Liver (tissue), 9 donors: ENCODE results near the gene KRTAP4-9. TPM values are rescaled to one million over a fixed set of nuclear protein-coding genes. Genes with fewer than 3 reads are reported as not detected.

Source experiments
- DNase-seq: peaks from one replicate; pipeline ENCODE4 v3.0.0-alpha.2; 2017; ENCODE audit warnings: low spot score
- H3K27ac ChIP-seq, 2 donors: one replicate each; pipeline ENCODE4 v1.7.0; 2013; ENCODE audit warnings: inconsistent platforms in 2 of 2, low read length in 2 of 2, control low read depth in 1 of 2, low read depth in 1 of 2, mild to moderate bottlenecking in 1 of 2
- H3K27me3 ChIP-seq, 4 donors: one replicate each; pipeline versions ENCODE4 v1.6.1 to v1.7.0; 2013; ENCODE audit warnings: low read length in 3 of 4, inconsistent platforms in 1 of 4, mild to moderate bottlenecking in 1 of 4, moderate library complexity in 1 of 4; ENCODE audit not compliant: control insufficient read depth in 4 of 4, insufficient read depth in 4 of 4
- H3K36me3 ChIP-seq, 4 donors: one replicate each; pipeline versions ENCODE4 v1.6.1 to v1.7.0; 2013; ENCODE audit warnings: low read length in 3 of 4, mild to moderate bottlenecking in 3 of 4, low read depth in 1 of 4, moderate library complexity in 1 of 4; ENCODE audit not compliant: control insufficient read depth in 4 of 4, insufficient read depth in 3 of 4
- H3K4me1 ChIP-seq, 4 donors: one replicate each; pipeline versions ENCODE4 v1.6.1 to v1.7.0; 2013; ENCODE audit warnings: low read length in 3 of 4, mild to moderate bottlenecking in 3 of 4, moderate library complexity in 1 of 4; ENCODE audit not compliant: control insufficient read depth in 4 of 4, insufficient read depth in 4 of 4
- H3K4me3 ChIP-seq, 3 donors: one replicate each; pipeline versions ENCODE4 v1.6.1 to v1.7.0; 2013; ENCODE audit warnings: low read length in 3 of 3, control low read depth in 1 of 3, low read depth in 1 of 3, mild to moderate bottlenecking in 1 of 3
- H3K9ac ChIP-seq, 2 donors: one replicate each; pipeline ENCODE4 v1.7.0; 2013; ENCODE audit warnings: low read length in 2 of 2, mild to moderate bottlenecking in 2 of 2, moderate library complexity in 2 of 2, control low read depth in 1 of 2, low read depth in 1 of 2
- H3K9me3 ChIP-seq, 4 donors: one replicate each; pipeline versions ENCODE4 v1.6.1 to v1.7.0; 2013; ENCODE audit warnings: low read length in 3 of 4; ENCODE audit not compliant: control insufficient read depth in 4 of 4
- EGR1 ChIP-seq, 2 donors: IDR thresholded peaks; 2 replicates each; pipeline ENCODE4 v1.6.1; 2016 to 2018; ENCODE audit warnings: antibody characterized with exemption in 2 of 2, low read depth in 2 of 2
- FOXA1 ChIP-seq: IDR thresholded peaks from 2 replicates; pipeline ENCODE4 v1.6.1; 2016; ENCODE audit warnings: antibody characterized with exemption
- FOXA2 ChIP-seq: IDR thresholded peaks from 2 replicates; pipeline ENCODE4 v1.6.1; 2016; ENCODE audit warnings: antibody characterized with exemption
- GABPA ChIP-seq, 2 donors: IDR thresholded peaks in 1 of 2; conservative IDR thresholded peaks in 1 of 2; 2 replicates each; pipeline ENCODE4 v1.6.1; 2016; ENCODE audit warnings: antibody characterized with exemption in 2 of 2, mild to moderate bottlenecking in 1 of 2, moderate library complexity in 1 of 2
- HNF4A ChIP-seq, 2 donors: conservative IDR thresholded peaks; 2 replicates each; pipeline ENCODE4 v1.6.1; 2016; ENCODE audit warnings: antibody characterized with exemption in 2 of 2, mild to moderate bottlenecking in 2 of 2
- HNF4G ChIP-seq: IDR thresholded peaks from 2 replicates; pipeline ENCODE4 v1.6.1; 2016; ENCODE audit warnings: antibody characterized with exemption
- JUND ChIP-seq, 2 donors: IDR thresholded peaks; 2 replicates each; pipeline ENCODE4 v1.6.1; 2016; ENCODE audit warnings: antibody characterized with exemption in 2 of 2
- NR2F2 ChIP-seq: IDR thresholded peaks from 2 replicates; pipeline ENCODE4 v1.6.1; 2016; ENCODE audit warnings: antibody characterized with exemption
- RAD21 ChIP-seq, 2 donors: IDR thresholded peaks; 2 replicates each; pipeline ENCODE4 v1.6.1; 2016; ENCODE audit warnings: antibody characterized with exemption in 2 of 2, mild to moderate bottlenecking in 2 of 2
- RXRA ChIP-seq, 2 donors: IDR thresholded peaks; 2 replicates each; pipeline ENCODE4 v1.6.1; 2017 to 2018; ENCODE audit warnings: antibody characterized with exemption in 2 of 2, mild to moderate bottlenecking in 1 of 2
- SP1 ChIP-seq: IDR thresholded peaks from 2 replicates; pipeline ENCODE4 v1.6.1; 2018; ENCODE audit warnings: antibody characterized with exemption, mild to moderate bottlenecking
- TAF1 ChIP-seq: conservative IDR thresholded peaks from 2 replicates; pipeline ENCODE4 v1.6.1; 2016; ENCODE audit warnings: antibody characterized with exemption, mild to moderate bottlenecking
- YY1 ChIP-seq: IDR thresholded peaks from 2 replicates; pipeline ENCODE4 v1.6.1; 2016; ENCODE audit warnings: antibody characterized with exemption, mild to moderate bottlenecking
- ZBTB33 ChIP-seq: IDR thresholded peaks from 2 replicates; pipeline ENCODE4 v1.6.1; 2016; ENCODE audit warnings: antibody characterized with exemption
- WGBS: extraction: QIAGEN DNeasy Blood & Tissue Kit; methylation state at CpG from one replicate; pipeline ENCODE4 v1.1.7; 2013; 5-methylcytosine and 5-hydroxymethylcytosine counted together
- polyA plus RNA-seq, 2 donors: library from polyadenylated mRNA; stranded (reverse) in 1 of 2; unstranded in 1 of 2; fragments of 200-250 nt in 1 of 2; fragments of >200 nt in 1 of 2; fragmentation: Nextera tagmentation in 1 of 2; extraction: Ambion mirVana in 1 of 2; gene quantifications; one replicate each; pipeline versions ENCODE4 v1.2.1 to v1.2.3, GENCODE V29; 2013 to 2015
- total RNA-seq, 2 donors: library from RNA; depleted of rRNA; stranded (reverse); fragments of >200 nt; gene quantifications; one replicate each; pipeline ENCODE4 v1.2.3, GENCODE V29; 2014
- TF ChIP-seq, protein P1 (sequence below): IDR thresholded peaks from 2 replicates; pipeline ENCODE4 v1.6.1; 2016; ENCODE audit warnings: antibody characterized with exemption
- TF ChIP-seq, protein P2 (sequence below): fragments of 150-350 bp; IDR thresholded peaks from 2 replicates; pipeline ENCODE4 v1.5.1; 2017; ENCODE audit warnings: improper control_type of control experiment, low read depth, low read length; ENCODE audit not compliant: missing input control
- TF ChIP-seq, protein P3 (sequence below): IDR thresholded peaks from 2 replicates; pipeline ENCODE4 v1.6.1; 2016; ENCODE audit warnings: antibody characterized with exemption, mild to moderate bottlenecking
- TF ChIP-seq, protein P4 (sequence below): IDR thresholded peaks from 2 replicates; pipeline ENCODE4 v1.6.1; 2016; ENCODE audit warnings: antibody characterized with exemption
- donor health status: healthy.
- donor health status: healthy.
- donor health status: healthy.
- donor health status: healthy.
- donor health status: healthy.

KRTAP4-9 gene
- total and polyA plus RNA-seq, 4 donors = not detected

DNA sequence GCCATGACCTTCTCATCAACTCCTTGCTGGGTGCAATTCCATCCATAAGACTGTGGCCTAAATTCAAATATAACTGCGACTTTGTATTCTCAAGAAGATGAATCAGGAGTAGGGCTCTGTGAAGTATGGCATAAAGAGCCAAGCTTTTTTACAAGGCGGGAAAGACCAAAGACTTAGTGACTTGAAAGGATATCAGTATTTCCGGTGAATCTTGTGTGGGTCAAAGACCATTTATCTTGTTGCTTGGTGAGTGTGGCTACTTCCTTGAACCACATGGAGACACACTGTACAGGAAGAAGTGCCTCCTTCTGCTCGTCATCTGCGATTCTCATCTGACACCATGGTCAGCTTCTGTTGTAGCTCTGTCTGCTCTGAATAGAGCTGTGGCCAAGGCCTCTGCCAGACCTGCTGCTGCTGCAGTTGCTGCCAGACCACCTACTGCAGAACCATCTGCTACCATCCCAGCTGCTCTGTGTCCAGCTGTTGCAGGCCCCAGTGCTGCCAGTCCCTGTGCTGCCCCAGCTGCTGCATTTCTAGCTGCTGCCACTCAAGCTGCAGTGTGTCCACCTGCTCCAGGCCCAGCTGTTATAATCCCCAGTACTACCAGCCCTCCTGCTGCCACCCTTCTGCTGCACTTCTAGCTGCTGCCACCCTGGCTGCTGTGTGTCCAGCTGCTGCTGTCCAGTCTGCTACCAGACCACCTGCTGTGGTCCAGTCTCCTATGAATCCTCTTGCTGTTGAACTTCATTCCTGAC is 33.4 kb upstream of the KRTAP4-9 start:
- TF ChIP-seq RXRA (IDR thresholded peaks at IDR 0.05) (no peak), HNF4G (no peak), YY1 (no peak), NR2F2 (no peak), FOXA2 (no peak), GABPA (IDR thresholded peaks at IDR 0.05 in 1 of 2, conservative IDR thresholded peaks at IDR 0.05 in 1 of 2) (no peak), ZBTB33 (no peak)
- TF ChIP-seq, protein P1, sequence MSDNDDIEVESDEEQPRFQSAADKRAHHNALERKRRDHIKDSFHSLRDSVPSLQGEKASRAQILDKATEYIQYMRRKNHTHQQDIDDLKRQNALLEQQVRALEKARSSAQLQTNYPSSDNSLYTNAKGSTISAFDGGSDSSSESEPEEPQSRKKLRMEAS = no peak
- Histone ChIP-seq H3K27me3 (peaks cover 0 to 2% (median 0%) of the 10 kb centered on the region in 4 donors), H3K9me3 (peaks cover 0 to 1% (median 0%) of the 10 kb centered on the region in 4 donors), H3K4me1 (no peaks in the 10 kb centered on the region), H3K4me3 (no peak overlapping the region), H3K9ac (no peak overlapping the region), H3K36me3 (no peaks in the 10 kb centered on the region), H3K27ac (no peak overlapping the region)
- WGBS = 81% methylated on average over 5 of the region's 5 CpGs
- DNase-seq = no peak

DNA sequence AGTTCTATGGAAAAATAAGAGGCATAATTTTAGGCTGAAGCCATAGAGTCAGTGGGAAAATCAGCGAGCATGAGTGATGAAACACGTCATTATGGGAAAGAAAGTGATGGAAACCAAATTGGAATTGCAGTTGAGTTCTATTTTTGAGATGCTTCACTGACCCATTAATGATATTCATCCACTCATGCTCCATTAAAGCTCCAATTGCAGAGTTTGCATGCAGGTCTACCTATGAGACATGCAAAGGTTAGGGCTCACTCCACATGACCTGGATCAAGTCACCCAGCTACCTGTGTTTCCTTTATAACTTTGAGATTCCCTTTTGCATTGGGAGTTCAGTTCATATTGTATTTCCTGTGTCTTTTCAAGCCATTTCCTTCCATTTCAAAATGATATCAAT is 31.5 kb upstream of the KRTAP4-9 start:
- Histone ChIP-seq H3K4me3 (no peak overlapping the region), H3K9me3 (peaks cover 0 to 2% (median 0%) of the 10 kb centered on the region in 4 donors), H3K36me3 (no peaks in the 10 kb centered on the region), H3K4me1 (no peaks in the 10 kb centered on the region), H3K9ac (no peak overlapping the region), H3K27ac (no peak overlapping the region), H3K27me3 (peaks cover 0 to 2% (median 0%) of the 10 kb centered on the region in 4 donors)
- no peak for DNase-seq
- TF ChIP-seq SP1 (no peak), FOXA1 (no peak), GABPA (IDR thresholded peaks at IDR 0.05 in 1 of 2, conservative IDR thresholded peaks at IDR 0.05 in 1 of 2) (no peak), RAD21 (IDR thresholded peaks at IDR 0.05) (no peak), ZBTB33 (no peak), JUND (IDR thresholded peaks at IDR 0.05) (no peak), HNF4A (conservative IDR thresholded peaks at IDR 0.05) (no peak), NR2F2 (no peak), YY1 (no peak), TAF1 (no peak), RXRA (IDR thresholded peaks at IDR 0.05) (no peak), FOXA2 (no peak), HNF4G (no peak), EGR1 (IDR thresholded peaks at IDR 0.05; ENCODE audit: low read depth in 2 of 2) (no peak)
- TF ChIP-seq, protein P1 = no peak
- TF ChIP-seq, protein P2, sequence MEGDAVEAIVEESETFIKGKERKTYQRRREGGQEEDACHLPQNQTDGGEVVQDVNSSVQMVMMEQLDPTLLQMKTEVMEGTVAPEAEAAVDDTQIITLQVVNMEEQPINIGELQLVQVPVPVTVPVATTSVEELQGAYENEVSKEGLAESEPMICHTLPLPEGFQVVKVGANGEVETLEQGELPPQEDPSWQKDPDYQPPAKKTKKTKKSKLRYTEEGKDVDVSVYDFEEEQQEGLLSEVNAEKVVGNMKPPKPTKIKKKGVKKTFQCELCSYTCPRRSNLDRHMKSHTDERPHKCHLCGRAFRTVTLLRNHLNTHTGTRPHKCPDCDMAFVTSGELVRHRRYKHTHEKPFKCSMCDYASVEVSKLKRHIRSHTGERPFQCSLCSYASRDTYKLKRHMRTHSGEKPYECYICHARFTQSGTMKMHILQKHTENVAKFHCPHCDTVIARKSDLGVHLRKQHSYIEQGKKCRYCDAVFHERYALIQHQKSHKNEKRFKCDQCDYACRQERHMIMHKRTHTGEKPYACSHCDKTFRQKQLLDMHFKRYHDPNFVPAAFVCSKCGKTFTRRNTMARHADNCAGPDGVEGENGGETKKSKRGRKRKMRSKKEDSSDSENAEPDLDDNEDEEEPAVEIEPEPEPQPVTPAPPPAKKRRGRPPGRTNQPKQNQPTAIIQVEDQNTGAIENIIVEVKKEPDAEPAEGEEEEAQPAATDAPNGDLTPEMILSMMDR = no peak
- TF ChIP-seq, protein P3, sequence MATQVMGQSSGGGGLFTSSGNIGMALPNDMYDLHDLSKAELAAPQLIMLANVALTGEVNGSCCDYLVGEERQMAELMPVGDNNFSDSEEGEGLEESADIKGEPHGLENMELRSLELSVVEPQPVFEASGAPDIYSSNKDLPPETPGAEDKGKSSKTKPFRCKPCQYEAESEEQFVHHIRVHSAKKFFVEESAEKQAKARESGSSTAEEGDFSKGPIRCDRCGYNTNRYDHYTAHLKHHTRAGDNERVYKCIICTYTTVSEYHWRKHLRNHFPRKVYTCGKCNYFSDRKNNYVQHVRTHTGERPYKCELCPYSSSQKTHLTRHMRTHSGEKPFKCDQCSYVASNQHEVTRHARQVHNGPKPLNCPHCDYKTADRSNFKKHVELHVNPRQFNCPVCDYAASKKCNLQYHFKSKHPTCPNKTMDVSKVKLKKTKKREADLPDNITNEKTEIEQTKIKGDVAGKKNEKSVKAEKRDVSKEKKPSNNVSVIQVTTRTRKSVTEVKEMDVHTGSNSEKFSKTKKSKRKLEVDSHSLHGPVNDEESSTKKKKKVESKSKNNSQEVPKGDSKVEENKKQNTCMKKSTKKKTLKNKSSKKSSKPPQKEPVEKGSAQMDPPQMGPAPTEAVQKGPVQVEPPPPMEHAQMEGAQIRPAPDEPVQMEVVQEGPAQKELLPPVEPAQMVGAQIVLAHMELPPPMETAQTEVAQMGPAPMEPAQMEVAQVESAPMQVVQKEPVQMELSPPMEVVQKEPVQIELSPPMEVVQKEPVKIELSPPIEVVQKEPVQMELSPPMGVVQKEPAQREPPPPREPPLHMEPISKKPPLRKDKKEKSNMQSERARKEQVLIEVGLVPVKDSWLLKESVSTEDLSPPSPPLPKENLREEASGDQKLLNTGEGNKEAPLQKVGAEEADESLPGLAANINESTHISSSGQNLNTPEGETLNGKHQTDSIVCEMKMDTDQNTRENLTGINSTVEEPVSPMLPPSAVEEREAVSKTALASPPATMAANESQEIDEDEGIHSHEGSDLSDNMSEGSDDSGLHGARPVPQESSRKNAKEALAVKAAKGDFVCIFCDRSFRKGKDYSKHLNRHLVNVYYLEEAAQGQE = no peak
- TF ChIP-seq, protein P4, sequence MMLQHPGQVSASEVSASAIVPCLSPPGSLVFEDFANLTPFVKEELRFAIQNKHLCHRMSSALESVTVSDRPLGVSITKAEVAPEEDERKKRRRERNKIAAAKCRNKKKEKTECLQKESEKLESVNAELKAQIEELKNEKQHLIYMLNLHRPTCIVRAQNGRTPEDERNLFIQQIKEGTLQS = no peak
- WGBS = 90% methylated on average over 2 of the region's 2 CpGs
